Esophagus (tissue), 2 donors: ENCODE results near the gene NCAN. TPM values are rescaled to one million over a fixed set of nuclear protein-coding genes. Genes with fewer than 3 reads are reported as not detected.
"Not testable (repeated sequence)": the region's sequence is repeated elsewhere in the genome, so short reads cannot be mapped to it uniquely, and the experiment has no call there.

Experiments used
- H3K27ac ChIP-seq, 2 donors: one replicate each; pipeline ENCODE4 v1.5.1; 2013; ENCODE audit warnings: low read depth in 2 of 2, mild to moderate bottlenecking in 2 of 2, inconsistent platforms in 1 of 2, low read length in 1 of 2, moderate library complexity in 1 of 2
- H3K27me3 ChIP-seq, 2 donors: one replicate each; pipeline ENCODE4 v1.6.1; 2013; ENCODE audit warnings: low read length in 2 of 2, control low read depth in 1 of 2, mild to moderate bottlenecking in 1 of 2; ENCODE audit not compliant: insufficient read depth in 2 of 2, control insufficient read depth in 1 of 2
- H3K36me3 ChIP-seq, 2 donors: one replicate each; pipeline ENCODE4 v1.6.1; 2013; ENCODE audit warnings: low read length in 1 of 2; ENCODE audit not compliant: control insufficient read depth in 2 of 2, insufficient read depth in 2 of 2
- H3K4me1 ChIP-seq, 2 donors: one replicate each; pipeline ENCODE4 v1.6.1; 2013; ENCODE audit warnings: low read length in 1 of 2; ENCODE audit not compliant: control insufficient read depth in 2 of 2, insufficient read depth in 2 of 2
- H3K4me3 ChIP-seq, 2 donors: one replicate each; pipeline ENCODE4 v1.5.1; 2013; ENCODE audit warnings: low read length in 2 of 2, mild to moderate bottlenecking in 2 of 2, low read depth in 1 of 2, moderate library complexity in 1 of 2
- H3K9me3 ChIP-seq, 2 donors: one replicate each; pipeline ENCODE4 v1.6.1; 2013; ENCODE audit warnings: mild to moderate bottlenecking in 2 of 2, low read depth in 1 of 2, low read length in 1 of 2, moderate library complexity in 1 of 2; ENCODE audit not compliant: control insufficient read depth in 2 of 2, insufficient read depth in 1 of 2
- WGBS, 2 donors: extraction: QIAGEN DNeasy Blood & Tissue Kit; methylation state at CpG; one replicate each; pipeline ENCODE4 v1.1.7; 2013; 5-methylcytosine and 5-hydroxymethylcytosine counted together
- polyA plus RNA-seq, 2 donors: library from polyadenylated mRNA; stranded (reverse); fragments of 200-250 nt; gene quantifications; one replicate each; pipeline ENCODE4 v1.2.3, GENCODE V29; 2013
- donor health status: healthy with polysubstance abuse.
- donor health status: Bipolar disorder and iron deficiency.

NCAN gene
- polyA plus RNA-seq, 2 donors = 0.01 to 0.02 TPM

GRCh38 chr19:19173243-19173642, 38.5 kb upstream of the NCAN start:
- not testable (repeated sequence) for H3K27ac ChIP-seq, H3K9me3 ChIP-seq, H3K4me3 ChIP-seq, H3K4me1 ChIP-seq, H3K27me3 ChIP-seq
- WGBS, 2 donors = 88 to 95% methylated on average over 5 of the region's 5 CpGs
- H3K36me3 ChIP-seq = peaks cover 0 to 13% of the 10 kb centered on the region in 2 donors

GRCh38 chr19:19176950-19177349, 34.8 kb upstream of the NCAN start:
- no peak overlapping the region for H3K27ac ChIP-seq
- H3K9me3 ChIP-seq = no peaks in the 10 kb centered on the region
- H3K4me1 ChIP-seq = no peaks in the 10 kb centered on the region
- peaks cover 9 to 26% of the 10 kb centered on the region in 2 donors for H3K36me3 ChIP-seq
- H3K4me3 ChIP-seq = no peak overlapping the region
- H3K27me3 ChIP-seq = no peaks in the 10 kb centered on the region
- WGBS, 2 donors = 89 to 96% methylated on average over 8 of the region's 8 CpGs

GRCh38 chr19:19179548-19180441, 32.0 kb upstream of the NCAN start:
- 89% methylated on average over 17 of the region's 17 CpGs for WGBS, 2 donors
- no peaks in the 10 kb centered on the region for H3K27me3 ChIP-seq
- no peak overlapping the region for H3K27ac ChIP-seq
- no peak overlapping the region for H3K4me3 ChIP-seq
- H3K36me3 ChIP-seq = peaks cover 9 to 34% of the 10 kb centered on the region in 2 donors
- H3K9me3 ChIP-seq = no peaks in the 10 kb centered on the region
- no peaks in the 10 kb centered on the region for H3K4me1 ChIP-seq

- Histone ChIP-seq H3K36me3 (peaks cover 9 to 28% of the 10 kb centered on the region in 2 donors), H3K27ac (no peak overlapping the region), H3K9me3 (no peaks in the 10 kb centered on the region), H3K4me1 (no peaks in the 10 kb centered on the region), H3K27me3 (no peaks in the 10 kb centered on the region), H3K4me3 (no peak overlapping the region)
- 92 to 95% methylated on average over 9 of the region's 9 CpGs for WGBS, 2 donors
Measured at GRCh38 chr19:19181488-19181998, 30.2 kb upstream of the NCAN start.

- H3K4me3 ChIP-seq = no peak overlapping the region
- 59 to 65% methylated on average over 9 of the region's 9 CpGs for WGBS, 2 donors
- no peaks in the 10 kb centered on the region for H3K27me3 ChIP-seq
- peaks cover 9 to 12% of the 10 kb centered on the region in 2 donors for H3K36me3 ChIP-seq
- no peak overlapping the region for H3K27ac ChIP-seq
- H3K9me3 ChIP-seq = no peaks in the 10 kb centered on the region
- peaks cover 0 to 3% of the 10 kb centered on the region in 2 donors for H3K4me1 ChIP-seq
Measured at GRCh38 chr19:19185853-19186740, 25.7 kb upstream of the NCAN start.

GRCh38 chr19:19186742-19187141, 25.0 kb upstream of the NCAN start:
- H3K36me3 ChIP-seq = peaks cover 2 to 12% of the 10 kb centered on the region in 2 donors
- H3K4me1 ChIP-seq = peaks cover 0 to 3% of the 10 kb centered on the region in 2 donors
- H3K27ac ChIP-seq = no peak overlapping the region
- no peak overlapping the region for H3K4me3 ChIP-seq
- WGBS, 2 donors = 91 to 96% methylated on average over 14 of the region's 14 CpGs
- no peaks in the 10 kb centered on the region for H3K27me3 ChIP-seq
- H3K9me3 ChIP-seq = no peaks in the 10 kb centered on the region

- peak overlapping the region; percentile 99 to 100 for H3K27ac ChIP-seq
- H3K4me3 ChIP-seq = peak overlapping the region; percentile 74 to 96
- H3K4me1 ChIP-seq = peaks cover 2 to 7% of the 10 kb centered on the region in 2 donors
- no peaks in the 10 kb centered on the region for H3K27me3 ChIP-seq
- no peaks in the 10 kb centered on the region for H3K9me3 ChIP-seq
- WGBS, 2 donors = 0 to 1% methylated on average over 17 of the region's 17 CpGs
- H3K36me3 ChIP-seq = peaks cover under 1 to 3% of the 10 kb centered on the region in 2 donors
Measured at GRCh38 chr19:19191768-19192077, 20.0 kb upstream of the NCAN start.

- 0% methylated on average over 51 to 53 of the region's 53 CpGs for WGBS, 2 donors
- peaks cover 2 to 10% of the 10 kb centered on the region in 2 donors for H3K4me1 ChIP-seq
Measured at GRCh38 chr19:19192078-19192882, 19.5 kb upstream of the NCAN start, which contains the start of the genes BORCS8 and RFXANK. BORCS8 (minus strand) TSS chr19:19192152; CDS start chr19:19192117, 35 bp downstream. RFXANK (plus strand) TSS chr19:19192258; CDS start chr19:19193947, 1,689 bp downstream.

More at GRCh38 chr19:19192078-19192882, 19.5 kb upstream of the NCAN start, which contains the start of the genes BORCS8 and RFXANK:
- no peaks in the 10 kb centered on the region for H3K27me3 ChIP-seq
- peak within 1 kb of the TSS; percentile 99 to 100 for H3K27ac ChIP-seq
- no peaks in the 10 kb centered on the region for H3K9me3 ChIP-seq
- H3K4me3 ChIP-seq = peak within 1 kb of the TSS; percentile 74 to 96
- H3K36me3 ChIP-seq = peaks cover 5 to 6% of the 10 kb centered on the region in 2 donors
